ENCODE results near the gene TSSK6.

The TSSK6 gene

DNA sequence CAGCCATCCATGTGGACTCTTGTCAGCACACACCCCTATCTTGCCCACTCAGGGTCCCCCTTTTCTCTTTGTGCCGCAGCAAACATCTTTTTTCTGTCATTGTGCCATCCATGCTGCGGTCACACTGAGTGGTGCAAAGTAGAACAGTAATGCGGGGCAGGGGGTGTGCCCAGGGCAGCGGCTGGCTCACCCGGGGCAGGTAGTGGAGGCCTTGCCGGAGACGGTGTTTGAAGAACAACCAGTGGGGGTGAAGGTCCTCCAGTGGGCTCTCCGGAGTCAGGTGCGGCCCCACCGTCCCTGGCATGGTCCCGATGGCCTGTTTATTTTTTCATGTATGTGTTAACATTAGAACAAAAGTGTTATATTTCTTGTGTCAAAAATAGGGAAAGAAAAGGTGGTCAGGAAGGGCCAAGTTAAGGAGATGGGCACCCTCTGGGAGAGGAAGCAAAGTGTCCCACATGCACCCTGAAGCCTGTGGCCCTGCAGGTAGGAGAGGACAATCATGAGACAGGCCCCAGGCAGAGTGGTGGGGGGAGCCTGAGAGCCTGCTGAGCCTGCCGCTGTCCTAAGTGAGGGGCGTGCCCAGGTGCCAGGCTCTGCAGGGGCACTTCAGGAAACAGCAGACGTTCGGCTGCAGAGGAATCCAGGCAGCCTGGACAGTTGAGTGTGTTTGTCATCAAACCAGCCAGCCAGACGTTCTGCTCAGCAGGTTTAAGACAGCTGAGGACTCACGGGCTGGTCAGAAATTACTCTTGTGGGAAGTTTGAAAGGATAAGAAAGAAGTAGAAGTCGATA is 12.3 kb downstream of the TSSK6 start:
- DNase-seq, result no peak

GRCh38 chr19:19502281-19502680 is 13.1 kb downstream of the TSSK6 start:
- no peak for DNase-seq

DNA sequence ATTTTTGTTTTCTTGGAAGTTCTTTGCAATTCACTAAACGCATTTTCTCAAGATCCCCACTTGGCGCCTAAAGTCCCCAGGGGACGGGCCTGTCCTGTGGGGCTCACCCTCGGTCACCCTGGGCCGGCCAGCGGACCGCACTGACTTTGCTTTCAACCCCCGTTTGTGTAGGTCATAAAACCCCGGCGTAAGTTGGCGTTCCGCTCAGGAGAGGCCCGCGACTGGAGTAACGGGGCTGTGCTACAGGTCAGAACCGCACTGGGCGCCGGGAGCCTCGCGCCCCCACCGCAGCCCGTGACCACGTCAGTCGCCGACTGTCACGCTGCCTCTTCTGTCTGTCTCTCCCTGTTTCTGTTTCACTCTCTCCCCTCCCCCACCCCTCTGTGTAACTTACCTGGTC is 13.6 kb downstream of the TSSK6 start:
- DNase-seq, result no peak

GRCh38 chr19:19500975-19501644 is 14.2 kb downstream of the TSSK6 start:
- DNase-seq, result no peak

GRCh38 chr19:19499272-19499995 is 15.9 kb downstream of the TSSK6 start:
- no peak for DNase-seq

- DNase-seq, result no peak
Measured at GRCh38 chr19:19498255-19498991, 16.9 kb downstream of the TSSK6 start.

DNA sequence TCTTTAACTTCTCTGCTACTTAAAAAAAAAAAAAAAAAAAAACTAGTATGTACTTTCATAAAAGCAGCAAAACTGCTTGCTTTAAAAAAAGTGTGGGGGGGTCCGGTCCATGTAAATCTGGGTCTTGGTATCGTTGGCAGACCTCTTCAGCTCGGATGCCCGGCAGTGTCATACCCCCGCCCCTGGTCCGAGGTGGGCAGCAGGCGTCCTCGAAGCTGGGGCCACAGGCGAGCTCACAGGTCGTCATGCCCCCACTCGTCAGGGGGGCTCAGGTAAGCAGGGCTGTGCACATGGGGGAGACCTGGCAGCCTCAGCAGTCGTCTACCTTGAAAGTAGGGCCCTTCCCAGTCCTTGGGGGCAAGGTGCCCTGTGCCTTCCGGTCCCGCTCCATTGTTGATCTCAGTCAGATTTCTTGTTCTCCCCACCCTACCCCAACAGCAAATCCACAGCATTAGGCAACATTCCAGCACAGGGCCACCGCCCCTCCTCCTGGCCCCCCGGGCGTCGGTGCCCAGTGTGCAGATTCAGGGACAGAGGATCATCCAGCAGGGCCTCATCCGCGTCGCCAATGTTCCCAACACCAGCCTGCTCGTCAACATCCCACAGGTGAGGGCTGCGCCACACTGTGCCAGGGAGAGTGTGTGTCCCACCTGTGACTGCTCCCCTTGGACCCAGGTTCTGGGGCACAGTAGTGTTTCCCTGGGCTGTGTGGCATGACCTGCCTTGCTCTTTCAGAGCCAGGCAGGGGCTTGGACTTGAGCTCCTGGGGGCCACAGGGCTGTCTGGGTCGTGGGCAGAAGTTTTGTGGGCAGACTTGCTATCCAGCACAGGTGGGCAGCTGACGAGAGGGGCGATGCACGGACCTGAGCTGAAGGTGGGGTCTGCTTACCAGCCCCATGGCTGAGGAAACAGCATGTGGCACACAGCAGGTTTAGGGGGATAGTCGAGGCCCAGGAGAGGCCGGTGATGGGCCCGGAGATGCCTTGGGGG is 19.4 kb downstream of the TSSK6 start:
- no peak for DNase-seq

DNA sequence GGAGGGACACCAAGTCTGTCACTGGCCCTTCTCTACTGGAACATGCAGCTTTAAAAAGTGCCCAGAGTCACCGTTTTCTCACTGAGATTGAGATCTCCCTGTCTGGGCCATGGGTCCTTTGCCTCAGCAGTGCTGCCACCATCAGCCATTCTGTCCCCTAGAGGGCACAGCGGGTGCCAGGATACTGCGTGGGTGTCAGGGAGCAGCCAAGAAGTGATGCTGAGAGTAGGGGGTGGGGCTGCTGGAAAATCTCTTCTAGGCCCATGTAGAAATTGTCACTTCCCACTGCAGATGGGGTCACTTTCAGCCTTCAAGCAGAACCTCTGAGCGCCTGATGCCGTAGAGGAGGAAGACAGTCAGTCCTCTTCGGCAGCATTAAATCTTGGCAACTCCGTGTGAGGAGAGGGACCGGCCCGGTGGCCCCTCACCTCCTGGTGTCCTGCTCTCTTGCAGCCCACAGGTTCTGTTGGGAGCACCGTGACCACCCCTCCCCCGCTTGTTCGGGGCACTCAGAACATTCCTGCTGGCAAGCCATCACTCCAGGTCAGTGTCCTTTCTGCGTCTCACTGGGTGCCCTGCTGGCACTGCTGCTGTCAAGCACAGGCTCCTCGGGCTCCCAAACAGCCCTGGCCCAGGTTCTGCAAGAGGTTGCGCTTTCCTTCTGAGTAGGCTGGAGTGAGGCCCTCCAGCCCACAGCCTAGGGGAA is 21.4 kb downstream of the TSSK6 start:
- no peak for DNase-seq

- no peak for DNase-seq
Measured at GRCh38 chr19:19492026-19492610, 23.2 kb downstream of the TSSK6 start.

- no peak for DNase-seq
Measured at GRCh38 chr19:19491321-19492025, 23.9 kb downstream of the TSSK6 start.

DNA sequence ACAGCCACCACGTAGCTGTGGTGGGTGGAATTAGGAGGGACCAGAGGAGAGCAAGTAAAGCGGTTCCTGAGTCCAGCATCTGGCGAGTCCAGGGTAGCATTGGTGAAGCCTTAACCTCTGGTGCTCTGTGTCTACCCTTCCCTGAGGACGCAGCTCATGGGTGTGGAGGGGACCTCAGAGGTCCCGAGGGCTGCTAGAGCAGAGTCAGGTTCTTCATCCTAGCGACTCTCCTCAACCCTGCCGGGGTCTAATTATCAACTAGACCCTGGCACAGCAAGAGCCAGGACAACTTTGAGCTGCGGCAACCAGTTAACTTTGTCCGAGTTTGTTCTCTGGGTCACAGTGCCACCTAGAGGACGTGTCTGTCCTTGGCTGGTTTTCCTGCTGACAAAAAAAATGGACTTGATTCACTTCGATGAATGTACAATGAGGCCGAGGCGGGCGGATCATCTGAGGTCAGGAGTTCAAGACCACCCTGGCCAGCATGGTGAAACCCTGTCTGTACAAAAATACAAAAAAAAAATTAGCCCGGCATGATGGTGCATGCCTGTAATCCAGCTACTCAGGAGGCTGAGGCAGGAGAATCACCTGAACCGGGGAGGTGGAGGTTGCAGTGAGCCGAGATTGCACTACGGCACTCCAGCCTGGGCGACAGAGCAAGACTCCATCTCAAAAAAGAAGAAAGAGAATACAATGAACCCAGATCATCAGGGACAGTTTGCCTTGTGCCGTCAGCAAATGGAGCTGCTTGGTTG is 25.0 kb downstream of the TSSK6 start:
- DNase-seq, result peak; percentile 32 to 68 (median 54)

DNA sequence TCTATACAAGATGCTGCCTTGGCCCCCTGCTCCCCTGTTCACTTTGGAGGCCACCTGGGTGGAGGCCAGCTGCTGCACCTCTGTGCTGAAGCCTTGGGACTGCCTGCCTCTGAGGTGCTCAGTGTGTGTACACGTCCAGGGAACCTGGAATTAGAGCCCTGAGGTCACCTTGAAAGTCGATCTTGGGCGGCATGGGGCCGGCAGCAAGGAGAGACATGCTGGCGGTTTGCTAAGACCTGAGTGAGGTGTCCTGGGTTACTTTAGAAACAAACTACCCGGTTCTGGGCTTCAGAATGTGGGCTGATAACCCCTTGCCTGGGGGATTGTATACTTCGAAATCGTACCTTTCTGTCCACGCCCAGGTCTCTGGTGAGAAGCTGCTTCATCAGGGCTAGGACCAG is 25.5 kb downstream of the TSSK6 start:
- DNase-seq, result no peak

DNA sequence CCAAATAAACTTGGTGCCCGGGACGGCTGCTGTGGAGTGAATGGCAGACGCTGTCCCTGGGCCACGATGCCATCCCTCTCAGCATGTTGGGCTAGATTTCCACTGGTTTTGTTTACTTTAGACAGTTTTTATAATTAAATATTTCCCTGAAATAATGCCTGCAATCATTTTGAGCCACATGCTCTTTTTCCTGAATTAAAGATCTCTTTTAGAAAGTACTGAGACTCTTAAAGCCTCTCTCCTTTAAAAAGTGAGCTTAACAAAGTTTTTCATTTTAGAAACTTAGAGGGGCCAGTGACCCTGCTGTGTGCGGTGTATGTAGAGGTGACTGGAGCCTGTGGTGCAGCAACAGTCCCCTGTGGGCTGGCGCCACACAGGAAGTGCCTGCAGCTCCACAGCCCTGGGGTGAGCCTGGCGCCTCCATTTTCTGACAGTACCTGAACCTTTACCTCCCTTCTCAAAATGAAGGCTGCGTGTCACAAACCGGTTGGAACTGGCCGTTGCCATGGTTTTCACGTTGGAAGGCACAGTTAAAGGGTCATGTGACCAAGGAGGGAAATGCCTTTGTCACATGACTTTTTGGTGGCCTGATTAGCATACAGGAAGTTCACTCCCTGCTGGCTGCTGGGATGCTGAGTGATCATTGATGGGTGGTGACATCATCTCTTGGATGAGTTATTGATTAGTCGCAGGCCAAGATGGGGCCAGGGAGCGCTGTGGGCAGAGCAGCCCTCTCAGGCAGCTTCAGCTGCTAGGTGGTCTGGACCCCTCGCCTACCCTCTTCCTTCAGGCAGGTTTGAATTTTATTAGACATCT is 26.3 kb downstream of the TSSK6 start:
- peak; percentile 29 to 80 (median 58) for DNase-seq

DNA sequence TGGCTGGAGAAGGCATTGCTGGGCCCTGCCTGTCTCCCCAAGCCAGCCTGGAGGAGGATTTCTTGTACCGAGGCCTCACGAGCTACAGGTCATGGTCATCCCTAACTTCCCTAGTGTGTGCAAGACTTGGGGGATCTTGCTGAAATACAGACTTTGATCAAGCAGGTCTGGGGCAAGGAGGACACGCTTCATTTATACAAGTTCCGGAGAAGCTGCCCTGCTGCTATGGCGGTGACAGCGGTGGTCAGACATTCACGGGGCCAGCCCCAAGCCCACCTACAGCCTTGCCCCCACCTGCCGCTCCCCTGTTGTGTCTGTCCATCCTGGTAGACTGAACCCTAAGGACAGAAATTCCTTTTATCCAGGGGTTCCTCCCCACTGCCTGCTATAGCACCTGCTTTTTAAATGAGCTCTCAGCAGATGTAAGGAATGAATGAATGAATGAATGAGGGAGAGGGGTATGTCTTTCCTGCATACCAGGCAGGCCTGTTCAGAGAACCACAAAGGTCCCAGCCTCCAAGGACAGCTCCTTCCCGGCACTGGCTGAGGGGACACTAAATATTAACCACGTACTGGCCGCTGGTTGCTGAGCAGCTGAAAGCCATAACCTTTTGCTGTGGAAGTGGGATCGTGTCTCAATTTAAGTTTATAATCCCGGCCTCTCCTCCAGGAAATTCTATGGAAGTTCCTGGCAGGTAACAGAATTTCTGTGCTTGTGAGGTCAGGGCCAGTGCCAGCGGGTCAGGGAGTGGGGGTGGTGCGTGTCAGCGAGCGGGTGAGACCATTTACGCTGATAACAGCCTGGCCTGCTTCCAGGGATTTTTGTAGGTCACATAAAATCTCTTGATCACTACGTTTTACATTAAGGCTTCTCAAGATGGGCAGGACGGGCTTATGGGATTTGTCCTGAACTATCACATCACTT is 27.1 kb downstream of the TSSK6 start:
- DNase-seq, result no peak

GRCh38 chr19:19487077-19487949 is 28.0 kb downstream of the TSSK6 start:
- DNase-seq, result no peak
